ENCODE measurements around the gene NCEH1.

The NCEH1 gene

DNA sequence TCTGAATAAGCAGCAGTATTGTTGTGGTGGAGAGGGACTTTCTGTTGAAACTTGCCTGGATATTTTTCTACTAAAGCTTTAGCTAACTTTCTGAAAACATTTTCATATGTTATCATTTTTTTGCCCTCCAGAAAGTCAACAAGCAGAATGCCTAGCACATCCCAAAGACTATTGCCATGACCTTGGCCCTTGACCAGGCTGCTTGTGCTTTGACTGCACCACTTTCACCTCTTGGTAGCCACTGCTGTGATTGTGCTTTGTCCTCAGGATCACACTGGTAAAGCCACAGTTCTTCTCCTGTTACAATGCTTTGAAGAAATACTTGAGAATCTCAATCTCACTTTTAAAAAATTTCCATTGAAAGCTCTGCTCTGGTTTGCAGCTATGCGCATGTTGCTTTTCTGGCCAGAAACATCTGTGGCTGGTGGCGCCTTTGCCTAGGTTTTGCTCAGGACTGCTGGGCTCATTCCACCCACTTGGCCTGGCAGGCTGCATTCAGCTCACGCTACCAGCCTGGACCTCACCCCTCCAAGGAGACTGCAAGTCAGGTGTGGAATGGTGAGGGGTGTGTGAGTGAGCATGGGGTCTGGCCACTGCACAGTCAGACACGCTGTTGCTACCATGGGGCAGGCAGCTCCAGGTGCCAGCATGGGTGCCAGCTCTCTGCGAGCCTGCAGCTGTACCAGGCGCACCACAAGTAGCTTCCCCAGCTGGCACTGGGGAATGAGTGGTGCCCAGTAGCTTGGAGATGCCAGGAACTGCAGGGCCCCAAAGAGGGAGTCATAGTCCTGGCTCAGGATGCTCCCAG is 97.8 kb downstream of the NCEH1 start:
- H3K27ac ChIP-seq, result no peak overlapping the region
- TF ChIP-seq, protein P1, sequence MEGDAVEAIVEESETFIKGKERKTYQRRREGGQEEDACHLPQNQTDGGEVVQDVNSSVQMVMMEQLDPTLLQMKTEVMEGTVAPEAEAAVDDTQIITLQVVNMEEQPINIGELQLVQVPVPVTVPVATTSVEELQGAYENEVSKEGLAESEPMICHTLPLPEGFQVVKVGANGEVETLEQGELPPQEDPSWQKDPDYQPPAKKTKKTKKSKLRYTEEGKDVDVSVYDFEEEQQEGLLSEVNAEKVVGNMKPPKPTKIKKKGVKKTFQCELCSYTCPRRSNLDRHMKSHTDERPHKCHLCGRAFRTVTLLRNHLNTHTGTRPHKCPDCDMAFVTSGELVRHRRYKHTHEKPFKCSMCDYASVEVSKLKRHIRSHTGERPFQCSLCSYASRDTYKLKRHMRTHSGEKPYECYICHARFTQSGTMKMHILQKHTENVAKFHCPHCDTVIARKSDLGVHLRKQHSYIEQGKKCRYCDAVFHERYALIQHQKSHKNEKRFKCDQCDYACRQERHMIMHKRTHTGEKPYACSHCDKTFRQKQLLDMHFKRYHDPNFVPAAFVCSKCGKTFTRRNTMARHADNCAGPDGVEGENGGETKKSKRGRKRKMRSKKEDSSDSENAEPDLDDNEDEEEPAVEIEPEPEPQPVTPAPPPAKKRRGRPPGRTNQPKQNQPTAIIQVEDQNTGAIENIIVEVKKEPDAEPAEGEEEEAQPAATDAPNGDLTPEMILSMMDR (IDR thresholded peaks at IDR 0.05), result no peak
- no peak for TF ChIP-seq ZFX (IDR thresholded peaks at IDR 0.05; ENCODE audit: borderline replicate concordance)

DNA sequence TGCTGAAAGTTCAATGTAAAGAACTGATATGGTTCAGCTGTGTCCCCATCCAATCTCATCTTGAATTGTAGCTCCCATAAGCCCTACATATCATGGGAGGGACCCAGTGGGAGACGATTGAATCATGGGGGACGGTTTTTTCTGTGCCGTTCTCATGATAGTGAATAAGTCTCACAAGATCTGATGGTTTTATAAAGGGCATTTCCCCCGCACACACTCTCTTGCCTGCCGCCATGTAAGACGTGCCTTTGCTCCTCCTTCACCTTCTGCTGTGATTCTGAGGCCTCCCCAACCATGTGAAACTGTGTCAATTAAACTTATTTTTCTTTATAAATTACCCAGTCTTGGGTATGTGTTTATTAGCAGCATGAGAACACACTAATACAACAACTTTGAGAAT is 101.1 kb downstream of the NCEH1 start:
- no peak for TF ChIP-seq ZFX (IDR thresholded peaks at IDR 0.05; ENCODE audit: borderline replicate concordance)
- TF ChIP-seq, protein P1 (IDR thresholded peaks at IDR 0.05), result no peak
- no peak overlapping the region for H3K27ac ChIP-seq

DNA sequence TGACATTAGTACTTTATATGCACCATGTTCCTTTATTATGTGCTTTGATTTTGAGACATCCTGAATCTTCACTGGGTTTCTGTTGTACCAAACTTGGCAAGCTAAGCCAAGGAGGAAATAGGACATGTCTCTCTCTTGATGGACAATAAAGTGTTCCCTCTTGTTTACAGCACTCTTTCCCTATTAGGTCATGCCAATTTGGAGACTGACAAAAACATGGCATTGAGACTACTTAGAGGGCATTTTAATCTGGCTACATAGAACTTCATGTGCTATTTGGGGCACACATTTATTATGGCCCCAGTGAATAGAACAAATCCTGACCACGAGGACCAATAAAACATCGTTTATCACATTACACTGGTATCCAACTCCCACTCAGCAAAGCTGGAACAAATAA is 102.3 kb downstream of the NCEH1 start:
- no peak for TF ChIP-seq ZFX (IDR thresholded peaks at IDR 0.05; ENCODE audit: borderline replicate concordance)
- TF ChIP-seq, protein P1 (IDR thresholded peaks at IDR 0.05), result no peak
- H3K27ac ChIP-seq, result no peak overlapping the region

DNA sequence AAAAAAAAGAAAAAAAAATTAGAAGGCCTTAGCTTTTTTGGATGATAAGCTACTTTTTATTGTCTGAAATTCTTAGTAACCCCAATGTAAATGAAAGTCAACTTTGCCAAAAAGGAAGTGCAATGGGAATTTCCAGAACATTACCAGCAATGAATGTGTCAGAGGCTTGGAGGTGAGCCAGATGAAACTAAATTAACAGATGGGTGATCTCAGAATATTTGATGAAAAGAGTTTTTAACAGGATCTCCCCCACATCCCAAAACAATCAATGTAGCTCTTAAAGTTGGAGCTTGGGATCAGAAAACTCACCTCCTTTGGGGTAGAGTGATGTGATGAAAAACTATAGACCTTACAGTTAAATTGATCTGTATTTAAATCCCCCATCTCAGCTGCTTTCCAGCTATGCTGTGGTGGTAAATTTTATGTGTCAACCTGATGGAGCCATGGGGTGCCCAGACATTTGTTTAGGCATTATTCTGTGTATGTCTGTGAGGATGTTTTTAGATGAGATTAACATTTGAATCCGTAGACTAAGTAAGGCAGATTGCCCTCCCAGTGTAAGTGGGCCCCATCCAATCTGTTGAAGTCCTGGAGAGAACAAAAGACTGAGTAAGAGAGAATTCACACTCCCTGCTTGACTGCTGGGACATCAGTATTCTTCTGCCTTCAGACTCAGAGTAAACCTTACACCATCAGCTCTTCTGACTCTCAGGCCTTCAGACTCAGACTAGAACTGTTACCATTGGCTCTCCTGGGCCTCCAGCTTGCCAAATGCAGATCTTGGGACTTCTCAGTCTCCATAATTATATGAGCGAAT is 103.4 kb downstream of the NCEH1 start:
- TF ChIP-seq, protein P1 (IDR thresholded peaks at IDR 0.05), result no peak
- TF ChIP-seq ZFX (IDR thresholded peaks at IDR 0.05; ENCODE audit: borderline replicate concordance), result no peak
- H3K27ac ChIP-seq, result no peak overlapping the region

DNA sequence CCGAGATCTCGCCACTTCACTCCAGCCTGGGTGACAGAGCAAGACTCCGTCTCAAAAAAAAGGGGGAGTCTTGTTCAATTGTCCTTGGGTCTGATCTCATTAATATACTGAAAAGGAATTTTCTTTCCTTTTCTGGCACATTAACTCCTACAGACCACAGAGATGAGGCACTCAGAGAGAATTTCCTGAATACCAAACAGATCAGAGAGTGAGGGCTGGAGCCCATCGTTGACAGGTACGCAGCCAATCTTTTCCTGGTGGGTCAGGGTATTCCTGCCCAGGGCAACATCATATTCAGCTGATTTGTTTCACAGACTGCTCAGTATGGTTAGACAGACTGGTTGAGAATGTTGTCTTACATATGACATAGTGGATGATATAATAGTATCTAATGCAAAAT is 104.8 kb downstream of the NCEH1 start:
- no peak for TF ChIP-seq ZFX (IDR thresholded peaks at IDR 0.05; ENCODE audit: borderline replicate concordance)
- H3K27ac ChIP-seq, result no peak overlapping the region

DNA sequence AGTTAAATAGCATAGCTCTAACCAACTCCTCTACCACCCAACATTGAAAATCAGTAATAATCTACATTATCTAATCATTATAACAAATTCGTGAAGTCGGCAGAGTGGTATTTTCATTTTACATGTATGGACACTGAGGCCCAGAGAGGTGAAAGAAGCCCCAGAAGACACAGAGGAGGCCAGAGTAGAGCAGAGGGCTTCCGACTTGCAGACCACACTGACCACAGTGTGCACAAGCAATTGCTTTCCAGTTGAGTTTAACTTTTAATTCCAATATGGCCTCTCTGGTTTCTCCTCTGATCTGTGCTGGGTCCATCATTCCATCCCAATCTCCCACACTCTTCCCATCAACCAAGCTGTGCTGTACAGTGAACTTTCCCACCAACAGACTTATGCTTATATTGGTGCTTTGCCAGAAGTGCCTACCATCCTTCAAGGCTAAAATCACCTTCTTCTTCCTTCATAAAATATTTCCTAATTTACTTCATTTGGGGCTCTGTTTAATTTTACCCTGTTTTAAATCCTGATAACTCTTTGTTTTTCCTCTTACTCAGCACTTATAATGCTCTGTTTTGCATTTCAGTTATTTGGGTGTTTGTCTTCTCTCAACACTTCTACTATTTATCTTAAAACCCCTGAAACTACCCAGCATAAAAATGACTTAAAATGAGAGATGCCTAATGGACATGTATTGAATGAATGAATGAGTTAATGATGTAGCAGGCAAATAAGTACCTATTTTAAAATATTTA is 105.8 kb downstream of the NCEH1 start:
- no peak overlapping the region for H3K27ac ChIP-seq
- TF ChIP-seq, protein P1 (IDR thresholded peaks at IDR 0.05), result no peak
- TF ChIP-seq ZFX (IDR thresholded peaks at IDR 0.05; ENCODE audit: borderline replicate concordance), result no peak

DNA sequence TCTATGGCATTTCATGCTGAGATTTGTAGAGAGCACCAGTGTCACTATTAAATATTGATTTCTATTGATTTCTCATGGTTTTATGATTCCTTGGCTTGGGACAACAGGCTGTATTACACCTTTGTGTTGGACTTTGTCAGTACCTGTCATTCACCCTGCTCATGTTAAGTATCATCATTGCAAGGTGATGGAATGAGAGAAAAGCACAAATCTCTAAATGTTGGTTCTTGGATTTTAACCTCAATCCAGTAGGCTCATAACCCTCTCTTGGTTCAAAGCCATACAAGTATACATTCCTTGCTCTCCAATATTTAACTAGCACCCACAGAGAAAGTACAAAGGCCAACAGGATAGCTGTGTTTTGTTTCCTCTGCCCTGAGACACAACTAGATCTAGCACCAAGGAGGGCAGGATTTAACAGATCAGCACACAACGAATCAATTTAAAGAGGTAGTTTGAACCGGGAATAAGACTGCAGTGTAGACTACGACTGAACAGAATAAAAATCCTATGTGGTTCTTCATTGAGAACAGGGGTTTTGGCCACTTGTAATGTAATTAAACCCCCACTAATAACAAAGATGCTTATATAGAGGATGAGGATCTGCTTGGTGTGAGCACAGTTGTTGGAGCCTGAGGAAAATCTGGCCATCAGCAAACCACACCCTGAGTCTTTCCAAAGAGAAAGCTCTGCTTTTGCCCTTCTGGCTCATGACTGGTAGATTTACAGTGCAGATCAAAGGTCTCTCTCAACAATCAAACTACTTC is 109.6 kb downstream of the NCEH1 start:
- no peak overlapping the region for H3K27ac ChIP-seq
- no peak for TF ChIP-seq ZFX (IDR thresholded peaks at IDR 0.05; ENCODE audit: borderline replicate concordance)
- TF ChIP-seq, protein P1 (IDR thresholded peaks at IDR 0.05), result no peak
